Measurements from ENCODE around the gene CHIA. TPM values are rescaled to one million over a fixed set of nuclear protein-coding genes. Genes with fewer than 3 reads are reported as not detected.

The CHIA gene
- total RNA-seq, 4 donors from 2014 or later = not detected

DNA sequence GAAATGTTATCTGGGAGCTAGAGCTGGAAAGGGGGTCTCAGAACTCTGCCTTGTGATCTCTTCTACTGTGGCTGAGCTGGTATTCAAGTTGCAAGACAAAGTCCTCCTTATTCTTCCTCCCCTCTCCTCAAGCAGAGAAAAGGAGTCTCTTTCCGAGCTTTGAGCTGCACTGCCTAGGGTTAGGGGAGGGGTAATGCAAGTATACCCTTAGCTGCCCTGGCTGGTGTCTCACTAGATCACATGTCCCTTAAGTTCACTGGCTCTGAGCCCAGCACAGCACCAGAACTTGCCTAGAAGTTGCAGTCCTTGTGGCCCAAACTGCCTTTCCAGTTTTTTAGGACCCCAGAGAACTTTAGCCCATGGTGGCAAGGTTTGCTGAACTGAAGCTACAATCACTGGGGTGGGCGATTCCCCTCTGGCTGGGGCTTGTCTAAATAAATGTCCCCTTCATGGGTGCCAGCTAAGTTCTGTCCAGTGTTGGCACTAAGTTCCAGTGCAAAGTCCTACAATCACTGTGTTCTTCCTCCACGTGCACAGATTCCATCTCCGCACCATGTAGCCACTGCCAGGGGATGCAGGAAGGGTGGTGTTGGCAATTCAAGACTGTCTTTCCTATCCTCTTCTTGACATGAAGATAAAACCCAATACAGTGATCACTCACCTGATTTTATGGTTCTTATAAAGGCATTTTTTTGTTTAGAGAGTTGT, 22.7 kb upstream of the CHIA start:
- peaks cover 58% of the 10 kb centered on the region for H3K27me3 ChIP-seq
- WGBS, 2 donors (ENCODE audit: low coverage in 1 of 2) = 57 to 73% methylated on average over 2 to 3 of the region's 4 CpGs
- no peak for ATAC-seq
- H3K36me3 ChIP-seq = no peaks in the 10 kb centered on the region
- peaks cover 0 to 8% (median 3%) of the 10 kb centered on the region in 3 donors for H3K4me1 ChIP-seq
- TF ChIP-seq, protein P1, sequence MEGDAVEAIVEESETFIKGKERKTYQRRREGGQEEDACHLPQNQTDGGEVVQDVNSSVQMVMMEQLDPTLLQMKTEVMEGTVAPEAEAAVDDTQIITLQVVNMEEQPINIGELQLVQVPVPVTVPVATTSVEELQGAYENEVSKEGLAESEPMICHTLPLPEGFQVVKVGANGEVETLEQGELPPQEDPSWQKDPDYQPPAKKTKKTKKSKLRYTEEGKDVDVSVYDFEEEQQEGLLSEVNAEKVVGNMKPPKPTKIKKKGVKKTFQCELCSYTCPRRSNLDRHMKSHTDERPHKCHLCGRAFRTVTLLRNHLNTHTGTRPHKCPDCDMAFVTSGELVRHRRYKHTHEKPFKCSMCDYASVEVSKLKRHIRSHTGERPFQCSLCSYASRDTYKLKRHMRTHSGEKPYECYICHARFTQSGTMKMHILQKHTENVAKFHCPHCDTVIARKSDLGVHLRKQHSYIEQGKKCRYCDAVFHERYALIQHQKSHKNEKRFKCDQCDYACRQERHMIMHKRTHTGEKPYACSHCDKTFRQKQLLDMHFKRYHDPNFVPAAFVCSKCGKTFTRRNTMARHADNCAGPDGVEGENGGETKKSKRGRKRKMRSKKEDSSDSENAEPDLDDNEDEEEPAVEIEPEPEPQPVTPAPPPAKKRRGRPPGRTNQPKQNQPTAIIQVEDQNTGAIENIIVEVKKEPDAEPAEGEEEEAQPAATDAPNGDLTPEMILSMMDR (IDR thresholded peaks at IDR 0.05) = no peak
- TF ChIP-seq EP300 (IDR thresholded peaks at IDR 0.05) (no peak), POLR2A (IDR thresholded peaks at IDR 0.05) (no peak), POLR2AphosphoS5 (IDR thresholded peaks at IDR 0.05) (no peak)
- H3K9me3 ChIP-seq = peaks cover 0 to 12% (median 0%) of the 10 kb centered on the region in 3 donors
- H3K27ac ChIP-seq = no peak overlapping the region
- no peak overlapping the region for H3K4me3 ChIP-seq

DNA sequence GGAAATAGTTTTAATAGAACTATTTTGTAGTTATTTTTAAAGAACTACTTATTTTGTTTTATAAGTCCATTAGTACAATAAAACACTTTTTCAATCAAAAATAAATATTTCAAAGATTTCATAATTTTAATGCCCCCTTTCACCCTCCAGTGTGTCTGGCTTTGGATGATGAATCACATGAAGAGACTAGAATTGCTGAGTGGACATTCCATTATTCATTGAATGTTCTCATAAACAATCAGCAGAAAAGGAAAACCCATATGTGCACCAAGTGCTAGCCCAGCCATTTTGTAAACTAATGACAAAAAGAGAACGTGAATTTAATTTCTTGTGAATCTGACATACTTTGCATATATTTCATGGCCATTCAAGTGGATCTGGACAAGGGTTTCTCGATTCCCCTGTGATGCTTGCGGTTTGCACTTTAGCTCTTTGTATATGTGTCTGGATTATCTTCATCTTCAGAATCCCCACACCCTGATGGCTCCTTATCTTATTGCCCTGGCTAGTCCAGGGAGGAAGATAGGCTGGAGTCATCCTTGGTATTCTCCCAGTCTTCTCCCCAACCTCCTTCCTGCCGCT, 20.7 kb upstream of the CHIA start:
- no peak for ATAC-seq
- peaks cover 0 to 9% (median 0%) of the 10 kb centered on the region in 3 donors for H3K9me3 ChIP-seq
- H3K36me3 ChIP-seq = no peaks in the 10 kb centered on the region
- 73 to 76% methylated on average over 4 of the region's 4 CpGs for WGBS, 2 donors (ENCODE audit: low coverage in 1 of 2)
- no peak overlapping the region for H3K27ac ChIP-seq
- peaks cover 0 to 8% (median 3%) of the 10 kb centered on the region in 3 donors for H3K4me1 ChIP-seq
- H3K4me3 ChIP-seq = no peak overlapping the region
- H3K27me3 ChIP-seq = peaks cover 61% of the 10 kb centered on the region
- TF ChIP-seq POLR2AphosphoS5 (IDR thresholded peaks at IDR 0.05) (no peak), EP300 (IDR thresholded peaks at IDR 0.05) (no peak), POLR2A (IDR thresholded peaks at IDR 0.05) (no peak)
- TF ChIP-seq, protein P1 (IDR thresholded peaks at IDR 0.05) = no peak

DNA sequence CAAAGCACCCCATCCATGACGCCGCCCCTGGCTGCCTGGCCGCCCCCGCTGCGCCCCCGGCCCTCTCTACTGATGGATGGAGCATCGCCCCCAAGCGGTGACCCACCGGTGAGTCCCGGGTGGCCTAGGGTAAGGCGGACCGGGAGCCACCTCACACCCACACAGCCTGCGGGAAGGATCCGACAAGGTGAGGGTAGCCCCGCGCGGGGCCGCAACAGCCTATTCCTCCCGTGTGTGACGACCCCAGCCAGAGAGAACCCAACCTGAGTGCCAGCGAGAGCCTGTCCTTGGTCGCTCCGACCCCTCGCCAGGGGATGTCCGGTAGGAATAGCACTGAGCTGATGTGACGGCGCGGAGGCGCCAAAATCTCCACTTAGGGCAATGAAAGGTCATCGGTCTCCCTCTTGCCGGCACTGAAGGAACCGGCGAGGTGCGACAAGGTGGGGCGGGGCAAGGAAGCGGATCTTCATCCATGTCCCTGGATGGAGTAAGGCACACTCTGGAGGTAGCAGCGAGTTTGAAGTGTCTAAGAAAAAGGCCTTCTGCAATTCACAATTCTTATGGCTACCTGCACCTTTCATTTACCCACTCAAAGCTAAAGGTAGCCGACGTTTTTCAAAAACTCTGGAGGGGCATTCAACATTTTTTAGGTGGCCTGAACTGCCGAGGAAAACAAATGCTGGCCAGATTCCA, 19.7 kb upstream of the CHIA start:
- no peak overlapping the region for H3K4me3 ChIP-seq
- WGBS, 2 donors (ENCODE audit: low coverage in 1 of 2) = 4% methylated on average over 15 of the region's 40 CpGs; no CpG with 5 or more reads in 1 of the 2 donors
- peaks cover 61% of the 10 kb centered on the region for H3K27me3 ChIP-seq
- TF ChIP-seq EP300 (IDR thresholded peaks at IDR 0.05) = no peak
- no peak for TF ChIP-seq POLR2AphosphoS5 (IDR thresholded peaks at IDR 0.05)
- TF ChIP-seq, protein P1 (IDR thresholded peaks at IDR 0.05) = no peak
- no peak for TF ChIP-seq POLR2A (IDR thresholded peaks at IDR 0.05)
- peaks cover 0 to 8% (median 3%) of the 10 kb centered on the region in 3 donors for H3K4me1 ChIP-seq
- no peaks in the 10 kb centered on the region for H3K36me3 ChIP-seq
- no peak for ATAC-seq
- H3K27ac ChIP-seq = no peak overlapping the region
- peaks cover 0 to 9% (median 0%) of the 10 kb centered on the region in 3 donors for H3K9me3 ChIP-seq

DNA sequence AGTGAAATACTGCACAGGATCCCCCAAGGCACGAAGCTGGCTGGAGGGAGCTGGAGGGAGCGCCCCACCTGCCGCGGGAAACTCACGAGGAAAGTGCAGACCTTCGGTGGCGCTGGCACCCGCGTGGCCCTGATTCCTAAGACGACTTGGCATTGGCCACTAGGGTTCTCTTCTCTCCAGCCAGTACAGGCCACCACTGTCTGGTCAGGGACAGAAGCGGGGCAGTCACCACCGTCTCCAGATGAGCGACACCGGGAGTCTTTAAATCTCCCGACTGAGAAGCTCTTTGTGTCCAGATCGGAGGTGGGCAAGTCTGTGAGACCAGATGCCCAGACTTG, 19.2 kb upstream of the CHIA start:
- Histone ChIP-seq H3K36me3 (no peaks in the 10 kb centered on the region), H3K4me1 (peaks cover 0 to 8% (median 3%) of the 10 kb centered on the region in 3 donors), H3K27ac (no peak overlapping the region), H3K4me3 (no peak overlapping the region), H3K9me3 (peaks cover 0 to 11% (median 0%) of the 10 kb centered on the region in 3 donors), H3K27me3 (peaks cover 60% of the 10 kb centered on the region)
- no peak for ATAC-seq
- WGBS, 2 donors (ENCODE audit: low coverage in 1 of 2) = 12 to 13% methylated on average over 6 to 13 of the region's 16 CpGs
- TF ChIP-seq POLR2A (IDR thresholded peaks at IDR 0.05) (no peak), EP300 (IDR thresholded peaks at IDR 0.05) (no peak), POLR2AphosphoS5 (IDR thresholded peaks at IDR 0.05) (no peak)
- TF ChIP-seq, protein P1 (IDR thresholded peaks at IDR 0.05) = no peak

Measured in gastroesophageal sphincter (tissue), 4 donors.